Stimulated activated CD8-positive, alpha-beta memory T cell treated with anti-CD3 and anti-CD28 coated beads, Interleukin-2, amount 100 ng/mL, for 1 hour (primary cell): ENCODE data around the gene PALLD.
"Not testable (repeated sequence)": the region's sequence is repeated elsewhere in the genome, so short reads cannot be mapped to it uniquely, and the experiment has no call there.

Experiments
- DNase-seq, 2 donors: peaks; one replicate each; pipeline ENCODE4 v3.0.0-alpha.2; 2020; ENCODE audit warnings: low read depth in 2 of 2

Gene PALLD

DNA sequence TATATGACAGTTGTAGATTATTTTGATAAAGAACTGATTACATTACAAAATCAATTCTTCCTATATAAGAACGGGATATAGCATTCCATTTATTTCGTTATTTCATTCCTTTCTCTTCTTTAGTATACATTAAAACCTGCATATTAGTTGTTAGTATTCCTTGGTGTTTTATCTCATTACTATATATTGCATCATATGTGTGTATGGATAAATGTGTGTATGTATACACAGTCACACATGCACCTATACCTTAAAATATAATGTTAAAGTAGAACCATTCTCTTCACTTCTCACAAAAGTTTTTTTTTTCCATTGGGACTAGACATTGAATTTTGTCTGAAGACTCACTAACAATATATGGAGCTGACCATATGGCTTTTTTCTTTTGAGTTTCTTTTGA, 5.3 kb upstream of the PALLD start:
- no peak for DNase-seq

DNA sequence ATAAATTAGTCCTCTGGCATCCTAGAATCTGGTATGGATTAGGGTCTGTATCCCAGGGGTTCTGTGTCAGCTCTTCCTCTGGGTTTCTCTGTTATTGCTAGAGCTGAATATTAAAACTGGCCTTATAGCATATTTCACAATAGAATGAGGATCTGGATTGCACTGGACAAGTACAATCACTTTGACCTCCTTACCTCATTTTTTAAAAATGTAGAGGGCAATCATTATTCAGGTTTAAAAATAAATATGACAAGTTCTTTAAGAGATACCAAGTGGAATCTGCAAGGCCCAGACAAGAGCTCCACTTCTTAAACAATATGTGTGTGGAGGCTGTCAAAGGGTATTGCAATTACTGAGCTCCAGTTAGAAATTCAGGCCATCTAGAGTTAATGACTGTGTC, 1.4 kb downstream of the PALLD start:
- no peak for DNase-seq

DNA sequence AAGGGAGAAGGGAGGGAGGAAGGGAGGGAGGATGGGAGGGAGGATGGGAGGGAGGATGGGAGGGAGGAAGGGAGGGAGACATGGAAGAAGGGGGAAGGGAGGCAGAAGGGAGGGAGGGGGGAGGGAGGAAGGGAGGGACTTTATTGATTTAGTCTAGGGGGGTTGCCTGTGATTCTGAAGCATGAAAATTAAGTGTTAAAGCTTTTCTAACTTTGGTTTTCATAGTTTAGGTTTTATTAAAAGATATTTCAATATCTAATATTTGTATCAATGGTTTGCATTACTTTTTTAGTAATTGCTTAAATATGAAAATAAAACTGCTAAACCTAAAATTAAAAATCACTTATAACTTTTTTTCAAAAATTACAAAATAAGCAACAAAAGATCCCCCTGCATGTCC, 2.4 kb downstream of the PALLD start:
- DNase-seq: no peak

DNA sequence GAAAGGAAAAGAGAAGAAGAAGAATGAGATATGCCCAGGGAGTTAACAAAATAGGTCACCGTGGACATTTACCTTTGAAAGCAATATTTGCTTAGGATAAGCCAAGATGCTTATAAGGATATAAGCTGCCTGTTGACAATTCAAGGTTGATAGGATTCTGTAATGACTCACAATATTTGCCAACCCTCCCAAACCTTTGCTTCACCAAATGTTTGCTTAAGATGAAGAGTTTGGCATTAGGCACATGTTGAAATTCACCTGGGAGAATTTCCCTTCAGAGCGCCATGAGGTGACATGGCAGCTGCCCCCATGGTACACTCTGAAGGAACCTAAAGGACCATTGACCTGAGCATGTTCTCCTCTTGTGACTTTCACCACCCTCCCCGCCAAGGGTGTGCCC, 4.6 kb downstream of the PALLD start:
- DNase-seq: no peak

DNA sequence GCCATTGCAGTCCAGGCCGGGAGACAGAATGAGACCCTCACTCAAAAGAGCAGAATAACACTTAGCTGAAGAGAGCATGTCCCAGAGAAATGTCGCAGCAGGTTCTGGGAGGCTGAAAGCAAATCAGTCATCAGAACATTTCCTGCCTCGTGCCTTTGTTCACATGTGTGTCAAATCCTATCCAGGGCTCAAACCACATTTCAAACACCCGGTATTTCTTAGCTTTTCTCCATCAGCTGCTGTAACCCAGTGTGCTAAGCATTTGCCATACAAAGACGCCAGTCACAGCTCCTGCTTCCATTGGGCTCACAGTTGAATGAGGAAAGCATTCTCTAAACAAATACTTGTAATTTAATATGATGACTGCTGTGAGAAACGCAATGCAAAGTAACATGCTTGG, 6.0 kb downstream of the PALLD start:
- DNase-seq: no peak

DNA sequence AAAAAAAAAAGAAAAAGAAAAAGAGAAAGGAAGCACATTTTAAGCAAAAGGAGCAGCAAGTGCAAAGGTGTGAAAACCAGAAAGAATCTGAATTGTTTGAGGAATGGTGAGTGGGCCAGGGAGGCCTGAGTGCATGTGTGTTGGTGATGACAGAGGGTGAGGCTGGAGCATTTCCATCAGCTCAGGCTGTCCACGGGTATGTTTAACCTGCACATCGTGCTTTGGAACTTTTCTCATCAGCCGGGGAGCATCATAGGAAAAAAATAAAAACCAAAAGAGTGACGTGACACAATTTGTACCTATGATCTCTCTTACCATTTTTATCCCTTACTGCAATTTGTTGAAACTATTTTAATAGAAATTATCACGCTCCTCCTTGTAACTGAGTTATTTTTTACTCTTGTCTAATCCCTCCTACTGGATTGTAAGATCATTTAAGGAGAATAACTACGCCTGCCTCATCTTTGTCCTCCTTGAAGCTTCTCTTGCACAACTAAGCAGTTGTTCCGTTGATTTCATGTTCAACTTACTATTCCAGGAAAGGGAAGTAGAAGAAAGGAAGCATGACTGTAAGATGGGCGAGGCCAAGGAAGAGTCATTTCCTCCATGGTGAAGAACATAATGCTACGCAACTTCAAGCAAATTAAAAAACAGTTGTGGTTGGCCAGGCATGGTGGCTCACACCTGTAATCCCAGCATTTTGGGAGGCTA, 7.0 kb downstream of the PALLD start:
- DNase-seq: no peak

DNA sequence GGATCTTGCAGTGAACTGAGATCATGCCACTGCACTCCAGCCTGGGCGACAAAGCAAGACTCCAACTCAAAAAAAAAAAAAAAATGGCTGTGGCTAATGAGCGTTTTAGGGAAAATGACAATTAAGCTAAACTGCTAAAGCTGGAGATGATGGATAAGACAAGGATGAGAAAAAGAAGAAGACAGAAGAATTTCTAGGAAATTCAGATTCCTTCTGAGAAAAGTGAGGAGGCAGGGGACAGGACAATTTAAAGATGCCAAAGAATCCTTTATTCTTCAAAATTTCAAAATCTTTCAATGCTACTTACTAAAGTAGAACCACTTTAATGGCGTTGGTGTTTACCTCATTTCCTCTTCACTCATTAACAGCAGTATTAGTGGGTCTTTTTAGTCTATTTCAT, 7.7 kb downstream of the PALLD start:
- no peak for DNase-seq

DNA sequence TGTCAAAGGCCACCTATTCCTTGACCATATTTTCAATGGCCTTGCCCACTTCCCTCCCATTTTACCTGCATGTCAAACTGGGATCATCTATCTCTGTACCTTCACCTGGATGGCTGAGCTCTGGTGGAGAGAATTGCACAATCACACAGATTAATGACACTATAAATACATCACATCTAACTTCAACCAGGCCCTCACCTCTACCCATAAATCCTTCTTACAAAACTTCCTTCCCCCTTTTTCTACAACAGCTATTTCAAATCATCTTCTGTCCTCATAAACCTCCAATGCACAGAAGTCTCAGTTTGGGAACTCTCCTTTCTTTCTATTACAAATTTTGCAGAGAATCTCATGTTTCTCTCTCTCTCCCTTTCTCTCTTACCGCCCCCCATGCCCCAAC, 9.2 kb downstream of the PALLD start:
- DNase-seq: no peak

DNA sequence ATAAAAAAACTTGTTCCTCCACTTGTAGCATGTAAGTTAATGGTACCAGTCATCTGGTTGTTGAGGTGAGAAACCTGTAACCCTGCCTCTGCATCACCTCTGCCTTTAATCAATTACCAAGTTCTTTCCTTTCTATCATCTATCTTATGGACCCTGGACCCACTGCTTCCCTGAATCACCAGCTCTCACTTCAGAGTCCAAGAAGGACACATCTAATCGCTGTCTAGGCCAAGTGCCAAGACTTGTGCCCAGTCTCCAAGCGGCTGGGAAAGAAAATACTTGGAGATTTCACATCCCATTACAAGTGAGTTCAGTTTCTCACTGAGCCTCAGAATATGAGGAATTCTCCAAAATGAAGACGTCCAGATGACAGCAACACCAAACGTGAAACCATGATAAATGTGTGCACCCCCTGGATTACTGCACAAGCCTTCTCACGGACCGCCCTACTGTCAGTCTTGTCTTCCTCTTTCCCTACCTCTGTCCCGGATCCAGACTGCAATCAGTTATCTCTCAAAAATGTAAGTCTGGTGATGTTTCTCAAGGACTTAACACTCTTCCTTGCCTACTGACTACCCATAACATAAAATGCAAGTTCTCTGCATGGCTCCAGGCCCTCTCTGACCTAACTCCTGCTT, 10.4 kb downstream of the PALLD start:
- DNase-seq: no peak

DNA sequence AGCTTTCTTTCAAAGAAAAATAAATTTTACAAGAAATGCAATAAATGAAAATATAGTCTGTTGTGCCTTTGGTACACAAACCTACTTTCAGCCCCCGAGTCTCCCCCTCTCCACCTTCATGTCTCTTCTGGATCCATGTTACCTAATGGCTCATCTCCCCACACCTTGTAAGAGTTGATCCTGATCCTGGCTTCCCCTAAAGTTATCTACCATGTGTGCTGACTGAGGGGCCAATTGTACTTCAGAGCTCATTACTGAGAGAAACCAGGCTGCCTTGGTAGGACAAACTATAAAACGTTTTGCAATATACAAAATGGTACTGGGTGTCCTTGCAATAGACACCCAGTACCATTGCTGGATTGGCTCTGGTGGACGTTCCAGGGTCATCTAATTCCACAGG, 11.8 kb downstream of the PALLD start:
- DNase-seq: no peak

DNA sequence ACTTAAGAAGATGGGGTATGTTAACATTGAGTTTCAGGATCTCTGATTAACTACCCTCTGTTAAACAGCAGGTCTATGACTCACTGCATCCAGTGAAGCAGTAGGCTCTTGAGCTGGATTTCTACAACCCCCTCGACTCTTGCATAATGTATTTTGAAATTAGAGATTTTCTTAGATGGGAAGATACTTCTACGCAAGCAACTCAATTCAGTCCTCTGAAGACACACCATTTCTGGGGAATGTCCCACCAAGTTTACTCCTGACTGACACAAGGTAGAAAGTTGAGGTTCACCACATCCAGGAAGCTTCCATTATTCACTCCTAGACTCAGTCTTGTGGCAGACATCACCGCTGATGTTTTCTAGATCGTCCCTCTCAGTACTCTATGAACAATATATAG, 12.9 kb downstream of the PALLD start:
- no peak for DNase-seq

DNA sequence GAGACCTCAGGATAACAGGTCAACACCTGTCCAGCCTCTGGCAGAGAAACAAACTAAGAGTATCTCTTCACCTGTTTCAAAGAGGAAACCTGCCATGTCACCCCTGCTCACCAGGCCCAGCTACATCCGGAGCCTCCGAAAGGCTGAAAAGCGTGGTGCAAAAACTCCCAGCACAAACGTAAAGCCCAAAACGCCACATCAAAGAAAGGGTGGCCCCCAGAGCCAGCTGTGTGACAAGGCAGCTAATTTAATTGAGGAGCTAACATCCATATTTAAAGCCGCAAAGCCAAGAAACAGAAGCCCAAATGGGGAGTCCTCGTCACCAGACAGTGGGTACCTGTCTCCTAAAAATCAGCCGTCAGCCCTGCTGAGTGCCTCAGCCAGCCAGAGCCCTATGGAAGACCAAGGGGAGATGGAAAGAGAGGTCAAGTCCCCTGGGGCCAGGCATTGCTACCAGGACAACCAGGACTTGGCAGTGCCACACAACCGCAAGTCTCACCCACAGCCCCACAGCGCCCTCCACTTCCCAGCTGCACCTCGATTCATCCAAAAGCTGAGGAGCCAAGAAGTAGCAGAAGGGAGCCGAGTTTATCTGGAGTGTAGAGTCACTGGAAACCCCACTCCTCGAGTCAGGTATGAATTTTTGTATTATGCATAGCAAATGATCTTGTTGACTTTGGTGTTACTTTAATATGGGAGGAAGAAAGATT, 15.1 kb downstream of the PALLD start:
- peak; percentile 13 to 20 for DNase-seq

DNA sequence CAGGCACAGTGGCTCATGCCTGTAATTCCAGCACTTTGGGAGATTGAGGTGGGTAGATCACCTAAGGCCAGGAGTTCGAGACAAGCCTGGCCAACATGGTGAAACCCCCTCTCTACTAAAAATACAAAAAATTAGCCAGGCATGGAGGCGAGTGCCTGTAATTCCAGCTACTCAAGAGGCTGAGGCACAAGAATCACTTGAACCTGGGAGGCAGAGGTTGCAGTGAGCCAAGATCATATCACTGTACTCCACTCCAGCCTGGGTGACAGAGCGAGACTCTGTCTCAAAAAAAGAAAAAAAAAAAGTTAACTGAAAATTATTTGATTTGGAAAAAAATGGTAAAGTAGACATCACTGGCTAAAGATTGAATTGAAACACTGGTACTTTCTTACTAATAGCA, 17.0 kb downstream of the PALLD start:
- DNase-seq: not testable (repeated sequence)

DNA sequence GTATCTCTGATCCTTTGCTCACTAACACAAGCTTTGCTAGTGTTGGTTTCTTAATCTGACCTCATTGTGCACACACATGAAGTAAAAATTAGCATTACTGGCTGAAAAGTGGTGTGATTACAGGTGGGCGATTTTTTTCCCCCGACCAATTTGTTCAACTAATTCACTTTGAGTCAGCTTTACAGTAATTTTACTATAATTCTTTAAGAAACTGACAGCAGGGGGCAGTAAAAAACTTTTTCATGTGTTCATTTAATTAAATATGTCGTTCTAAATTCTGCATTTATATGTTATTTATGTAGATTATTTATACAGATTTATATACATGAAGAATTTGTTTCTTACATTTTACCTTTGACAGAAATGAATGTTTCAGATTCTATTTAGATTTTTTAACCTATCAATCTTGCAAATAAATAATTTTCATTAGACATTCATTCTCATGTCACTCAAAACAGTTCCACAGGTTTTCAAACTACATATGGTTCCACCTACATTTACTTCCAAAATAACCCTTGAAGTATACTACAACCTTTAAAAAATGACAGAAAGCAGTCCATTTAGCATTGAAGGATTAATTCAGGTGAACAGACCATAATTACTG, 17.5 kb downstream of the PALLD start:
- DNase-seq: no peak

DNA sequence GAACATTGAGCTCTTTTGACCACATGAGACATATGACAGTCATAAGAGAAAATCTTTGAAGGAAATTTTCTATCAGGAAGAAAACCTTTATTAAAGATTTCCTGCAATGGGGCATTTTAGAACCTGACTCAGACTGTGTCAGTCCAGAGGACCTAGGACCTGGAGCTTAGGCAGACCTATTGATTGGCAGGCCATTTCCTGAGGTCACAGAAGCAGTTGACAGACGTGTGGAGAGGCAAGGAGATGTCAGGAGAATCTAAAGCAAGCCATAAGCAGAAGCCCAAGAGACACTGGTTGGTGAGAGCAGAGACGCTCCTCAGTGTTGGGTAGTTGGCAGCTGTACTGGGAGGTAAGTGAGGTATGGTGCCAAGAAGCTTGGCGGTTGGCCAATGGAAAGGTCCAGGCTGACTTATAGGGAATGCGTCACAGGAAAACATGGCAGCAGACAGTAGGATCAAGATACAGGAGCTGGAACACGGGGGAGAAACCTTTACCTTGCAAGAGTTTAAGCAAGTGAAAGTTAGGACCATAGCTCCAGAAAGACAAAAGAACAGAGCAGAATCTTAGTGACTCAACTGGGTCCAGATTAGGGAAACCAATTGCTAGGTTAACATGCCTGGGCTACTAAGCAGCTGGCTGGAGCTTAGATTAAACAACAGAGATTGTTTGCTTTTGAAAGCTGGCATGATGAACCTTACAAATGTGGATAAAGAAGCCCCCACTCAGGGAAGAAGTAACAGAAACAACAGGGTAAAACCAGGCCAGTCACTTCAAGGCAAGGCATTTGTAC, 18.6 kb downstream of the PALLD start:
- DNase-seq: no peak

DNA sequence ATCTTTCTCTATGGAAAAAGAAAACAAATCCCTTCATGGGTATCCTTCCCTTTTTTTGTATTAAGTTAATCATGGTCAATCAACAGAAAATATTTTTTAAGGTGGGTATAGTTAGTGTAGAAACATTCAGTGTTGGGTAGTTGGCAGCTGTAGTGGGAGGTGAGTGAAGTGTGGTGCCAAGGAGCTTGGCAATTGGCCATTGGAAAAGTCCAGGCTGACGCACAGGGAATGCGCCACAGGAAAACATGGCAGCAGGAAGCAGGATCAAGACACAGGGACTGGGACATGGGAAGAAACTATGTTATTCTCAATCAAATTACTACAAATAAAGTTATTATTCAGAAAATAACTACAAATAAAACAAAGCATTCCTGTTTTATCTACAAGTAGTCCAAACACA, 20.0 kb downstream of the PALLD start:
- DNase-seq: no peak

DNA sequence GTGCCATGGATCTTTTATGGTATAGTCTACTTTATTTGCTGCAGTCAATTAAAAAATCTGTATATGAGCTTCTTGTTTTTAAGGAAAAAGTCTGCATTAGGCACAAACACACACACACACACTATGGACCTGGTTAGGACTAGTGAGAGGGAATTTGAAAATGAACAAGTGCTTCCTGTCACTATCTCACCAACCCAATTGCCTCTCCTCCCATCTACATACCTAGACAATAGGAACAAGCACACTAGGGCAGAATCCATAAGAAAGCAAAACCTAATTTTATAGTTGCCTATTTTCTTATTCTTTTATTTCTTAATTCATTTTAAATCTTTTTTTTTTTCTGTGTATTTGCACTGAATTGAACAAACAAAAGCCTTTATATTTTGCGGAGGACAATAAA, 22.7 kb downstream of the PALLD start:
- no peak for DNase-seq

DNA sequence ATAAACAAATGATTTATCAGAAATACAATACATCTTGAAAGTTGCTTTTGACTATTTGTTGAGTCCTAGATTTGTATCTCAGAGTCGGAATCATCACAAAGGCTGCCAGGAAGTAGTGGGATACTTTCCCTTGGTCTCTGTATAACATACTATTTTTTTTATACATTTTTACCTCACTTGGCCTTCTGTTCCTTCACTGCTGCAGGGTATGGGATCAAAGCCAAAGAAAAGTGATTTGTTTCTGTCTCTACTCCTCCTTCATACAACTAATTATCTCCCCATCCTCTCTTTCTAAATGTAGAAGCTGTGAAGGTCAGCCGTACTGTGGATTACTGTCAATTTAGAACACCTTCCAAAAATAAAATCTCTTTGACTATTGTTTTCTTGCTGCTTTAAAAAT, 24.9 kb downstream of the PALLD start:
- no peak for DNase-seq

DNA sequence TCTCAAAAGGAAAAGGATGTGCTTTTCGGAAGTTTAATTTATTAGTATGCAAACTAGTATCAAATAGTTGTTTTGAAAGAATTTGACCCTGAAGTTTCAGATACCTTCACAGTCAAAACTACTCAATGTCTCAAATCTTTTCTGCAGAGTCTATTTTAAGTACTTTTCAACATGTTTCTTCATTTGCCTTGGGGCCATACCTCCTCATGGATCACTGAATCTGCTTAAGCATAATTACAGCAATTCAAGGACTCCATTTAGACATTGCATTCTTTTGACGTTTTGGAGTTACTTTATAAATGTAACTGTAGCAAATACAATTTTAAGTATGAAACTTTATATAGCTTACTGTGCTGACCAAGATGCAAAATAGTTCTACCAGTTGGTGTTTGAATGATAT, 25.5 kb downstream of the PALLD start:
- no peak for DNase-seq

DNA sequence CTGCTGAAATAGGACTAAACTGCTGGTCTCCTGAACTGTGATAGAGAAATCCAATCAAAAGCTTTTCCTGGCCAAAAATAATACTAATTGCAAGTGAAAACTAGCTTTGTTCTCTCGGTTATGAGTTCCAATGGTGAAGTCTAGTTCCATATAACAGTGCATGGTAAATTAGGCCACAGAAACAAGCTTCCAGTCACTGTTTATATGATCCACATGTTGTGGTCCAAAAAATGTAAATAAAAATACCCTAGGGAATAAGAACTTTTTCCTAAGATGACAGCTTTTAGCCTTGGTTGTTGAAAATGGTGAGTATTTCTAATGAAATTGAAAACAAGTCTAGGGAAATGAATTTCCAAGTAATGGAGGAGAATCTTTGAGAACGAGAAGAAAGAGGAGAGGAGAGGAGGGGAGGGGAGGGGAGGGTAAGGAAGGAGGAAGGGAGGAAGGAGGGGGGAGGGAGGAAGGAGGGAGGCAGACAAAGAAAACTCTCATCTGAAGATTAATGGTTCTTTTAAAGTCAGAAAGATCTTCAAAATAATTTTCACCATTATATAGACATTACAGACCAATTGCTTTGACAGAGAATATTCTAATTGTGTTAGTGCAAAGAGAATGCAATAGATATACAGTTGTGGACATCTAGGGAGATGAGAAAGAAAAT, 26.1 kb downstream of the PALLD start:
- DNase-seq: no peak

DNA sequence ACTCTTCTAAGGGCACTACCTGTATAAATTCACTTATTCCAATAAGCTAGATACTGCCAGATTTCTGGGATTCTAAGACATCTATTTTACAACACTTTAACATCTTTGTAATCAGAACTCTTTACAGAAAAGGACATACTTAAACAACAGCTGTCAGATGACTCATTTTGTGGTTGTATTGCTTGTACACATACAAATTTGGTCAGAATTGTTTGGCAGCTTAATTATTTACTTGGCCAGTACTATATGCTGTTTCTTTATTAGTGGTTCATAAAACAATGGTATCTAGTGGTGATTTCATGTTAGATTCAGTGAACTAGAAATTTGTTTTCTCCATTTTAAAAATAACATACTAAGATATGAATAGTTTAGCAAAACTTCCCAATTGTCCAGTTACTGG, 27.2 kb downstream of the PALLD start:
- no peak for DNase-seq

DNA sequence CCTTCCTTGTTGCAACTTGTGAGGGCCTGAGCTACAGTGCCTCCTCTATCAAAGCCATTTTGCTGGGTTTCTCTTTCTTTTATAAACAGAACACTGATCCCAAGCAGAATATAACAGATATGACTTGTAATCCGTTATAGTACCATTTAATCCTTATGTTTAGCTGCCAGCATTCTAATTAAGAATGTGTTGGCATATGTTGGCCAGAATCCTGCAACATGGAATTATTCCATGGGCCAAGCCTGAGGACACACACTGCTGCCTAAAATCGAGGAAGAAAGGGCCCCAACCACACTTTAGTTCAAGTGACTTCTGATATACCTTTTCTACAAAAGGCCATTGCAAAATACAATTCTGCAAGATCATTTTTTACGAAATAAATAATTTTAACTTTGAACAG, 28.0 kb downstream of the PALLD start:
- DNase-seq: no peak
